ENCODE data around the gene NTPCR. TPM values are rescaled to one million over a fixed set of nuclear protein-coding genes. Genes with fewer than 3 reads are reported as not detected.

The NTPCR gene
- total RNA-seq, 4 donors from 2014 or later: 13.5 to 53.3 (median 37.2) TPM

GRCh38 chr1:232987774-232988140, 37.3 kb downstream of the NTPCR start:
- no peak overlapping the region for H3K4me3 ChIP-seq
- TF ChIP-seq POLR2A (IDR thresholded peaks at IDR 0.05) (no peak), POLR2AphosphoS5 (IDR thresholded peaks at IDR 0.05) (no peak), EP300 (IDR thresholded peaks at IDR 0.05; ENCODE audit: low read depth) (no peak), CTCF (IDR thresholded peaks at IDR 0.05) (no peak)
- peaks cover 0 to 13% (median 9%) of the 10 kb centered on the region in 4 donors for H3K4me1 ChIP-seq
- 89% methylated on average over 13 of the region's 13 CpGs; no CpG with 5 or more reads in 1 of the 2 donors for WGBS, 2 donors (ENCODE audit: low coverage in 1 of 2)
- H3K9me3 ChIP-seq: no peaks in the 10 kb centered on the region
- in situ Hi-C loops (cut with MboI; ENCODE audit: low pct_ligation_motif_present in 1 of 4, low pct_unique_long_range_greater_than_20kb in 1 of 4, low sequenced_read_pairs in 3 of 4) (no loop called here), intact Hi-C loops (cut with DNase I; ENCODE audit: low total_unique reads) (no loop called here)
- H3K27me3 ChIP-seq: no peaks in the 10 kb centered on the region
- no peak overlapping the region for H3K27ac ChIP-seq
- no peak for DNase-seq
- H3K36me3 ChIP-seq: no peaks in the 10 kb centered on the region

- 72 to 84% methylated on average over 3 to 8 of the region's 8 CpGs for WGBS, 2 donors (ENCODE audit: low coverage in 1 of 2)
- no peak for TF ChIP-seq POLR2AphosphoS5 (IDR thresholded peaks at IDR 0.05)
- no peak for TF ChIP-seq CTCF (IDR thresholded peaks at IDR 0.05)
- no peak for TF ChIP-seq POLR2A (IDR thresholded peaks at IDR 0.05)
- no peak for TF ChIP-seq EP300 (IDR thresholded peaks at IDR 0.05; ENCODE audit: low read depth)
- in situ Hi-C loops (cut with MboI; ENCODE audit: low pct_ligation_motif_present in 1 of 4, low pct_unique_long_range_greater_than_20kb in 1 of 4, low sequenced_read_pairs in 3 of 4) (no loop called here), intact Hi-C loops (cut with DNase I; ENCODE audit: low total_unique reads) (no loop called here)
- Histone ChIP-seq H3K9me3 (peaks cover 0 to 2% of the 10 kb centered on the region in 2 donors), H3K4me3 (no peak overlapping the region), H3K27me3 (no peaks in the 10 kb centered on the region), H3K4me1 (peaks cover 0 to 13% (median 9%) of the 10 kb centered on the region in 4 donors), H3K36me3 (no peaks in the 10 kb centered on the region), H3K27ac (no peak overlapping the region)
- no peak for DNase-seq
Observed at GRCh38 chr1:232988572-232989040, 38.2 kb downstream of the NTPCR start.

GRCh38 chr1:232990176-232991128, 40.0 kb downstream of the NTPCR start:
- DNase-seq: no peak
- H3K9me3 ChIP-seq: peaks cover 0 to 4% of the 10 kb centered on the region in 2 donors
- WGBS, 2 donors (ENCODE audit: low coverage in 1 of 2): 90 to 100% methylated on average over 1 to 19 of the region's 20 CpGs
- TF ChIP-seq EP300 (IDR thresholded peaks at IDR 0.05; ENCODE audit: low read depth) (no peak), POLR2A (IDR thresholded peaks at IDR 0.05) (no peak), POLR2AphosphoS5 (IDR thresholded peaks at IDR 0.05) (no peak), CTCF (IDR thresholded peaks at IDR 0.05) (no peak)
- intact Hi-C loops (cut with DNase I; ENCODE audit: low total_unique reads) (no loop called here), in situ Hi-C loops (cut with MboI; ENCODE audit: low pct_ligation_motif_present in 1 of 4, low pct_unique_long_range_greater_than_20kb in 1 of 4, low sequenced_read_pairs in 3 of 4) (no loop called here)
- H3K27ac ChIP-seq: no peak overlapping the region
- H3K4me1 ChIP-seq: peaks cover 0 to 4% (median under 1%) of the 10 kb centered on the region in 4 donors
- no peaks in the 10 kb centered on the region for H3K27me3 ChIP-seq
- no peaks in the 10 kb centered on the region for H3K36me3 ChIP-seq
- H3K4me3 ChIP-seq: no peak overlapping the region

- 89% methylated on average over 7 of the region's 7 CpGs; no CpG with 5 or more reads in 1 of the 2 donors for WGBS, 2 donors (ENCODE audit: low coverage in 1 of 2)
- Histone ChIP-seq H3K36me3 (no peaks in the 10 kb centered on the region), H3K9me3 (peaks cover 0 to 4% of the 10 kb centered on the region in 2 donors), H3K4me1 (no peaks in the 10 kb centered on the region), H3K4me3 (no peak overlapping the region), H3K27ac (no peak overlapping the region), H3K27me3 (no peaks in the 10 kb centered on the region)
- in situ Hi-C loops (cut with MboI; ENCODE audit: low pct_ligation_motif_present in 1 of 4, low pct_unique_long_range_greater_than_20kb in 1 of 4, low sequenced_read_pairs in 3 of 4): no loop called here
- intact Hi-C loops (cut with DNase I; ENCODE audit: low total_unique reads): no loop called here
- DNase-seq: no peak
- TF ChIP-seq POLR2AphosphoS5 (IDR thresholded peaks at IDR 0.05) (no peak), CTCF (IDR thresholded peaks at IDR 0.05) (no peak), EP300 (IDR thresholded peaks at IDR 0.05; ENCODE audit: low read depth) (no peak), POLR2A (IDR thresholded peaks at IDR 0.05) (no peak)
Observed at GRCh38 chr1:232991238-232991637, 40.8 kb downstream of the NTPCR start.

Data from transverse colon (tissue), 4 donors.